Left lung (tissue), 10 donors: ENCODE measurements around the gene RNU1-1. TPM values are rescaled to one million over a fixed set of nuclear protein-coding genes. Genes with fewer than 3 reads are reported as not detected.
"Not testable (repeated sequence)": the region's sequence is repeated elsewhere in the genome, so short reads cannot be mapped to it uniquely, and the experiment has no call there.

Experiments used
- ATAC-seq: fragments of 200-7000 bp; cut with Tn5 transposase; one replicate; pipeline ENCODE4 v1.9.1; 2020; ENCODE audit warnings: moderate library complexity
- DNase-seq, 4 donors: peaks; one replicate each; pipeline ENCODE4 v3.0.0-alpha.2; 2013 to 2020
- H3K27ac ChIP-seq, 2 donors: fragments of 200-600 bp; sonication (generic) in 1 of 2; one replicate each; pipeline versions ENCODE4 v1.5.0 to v1.8.0; 2020 to 2021
- H3K27me3 ChIP-seq, 2 donors: fragments of 200-600 bp; sonication (generic) in 1 of 2; one replicate each; pipeline versions ENCODE4 v1.5.0 to v1.8.0; 2020 to 2021
- H3K36me3 ChIP-seq, 2 donors: fragments of 200-600 bp; sonication (generic) in 1 of 2; one replicate each; pipeline versions ENCODE4 v1.5.0 to v1.8.0; 2020 to 2021
- H3K4me1 ChIP-seq, 2 donors: fragments of 200-600 bp; one replicate each; pipeline ENCODE4 v1.8.0; 2021
- H3K4me3 ChIP-seq, 2 donors: fragments of 200-600 bp; sonication (generic) in 1 of 2; one replicate each; pipeline versions ENCODE4 v1.5.0 to v1.8.0; 2020 to 2021; ENCODE audit warnings: mild to moderate bottlenecking in 1 of 2
- H3K9me3 ChIP-seq, 2 donors: fragments of 200-600 bp; sonication (generic) in 1 of 2; one replicate each; pipeline versions ENCODE4 v1.5.0 to v1.8.0; 2020 to 2021
- intact Hi-C, 2 donors: fragments of 100-400 bp; cut with DNase I; formaldehyde crosslinking; loops; one replicate each; pipeline versions ENCODE4 v1.11.2 to v1.14.2; 2022
- polyA plus RNA-seq, 6 donors: library from polyadenylated mRNA; unstranded; fragments of 120-200 nt; gene quantifications; one replicate each; pipeline ENCODE4 v1.2.1, GENCODE V29; 2013; ENCODE audit not compliant: insufficient read length in 6 of 6
- total RNA-seq, 2 donors: library from RNA; stranded (reverse); fragmentation: NEBNext Ultra II Directional; extraction: Animal tissue kit (Norgen Biotek cat#: 25700); gene quantifications; one replicate each; pipeline ENCODE4 v1.2.1, GENCODE V29; 2021
- TF ChIP-seq, protein P1 (sequence below), 2 donors: fragments of 200-600 bp; sonication (generic) in 1 of 2; IDR thresholded peaks; one replicate each; pipeline versions ENCODE4 v1.5.0 to v1.8.0; 2021; ENCODE audit warnings: antibody characterized with exemption in 2 of 2
- donor health status: DM: no; HTN: yes; CAD: no.
- donor health status: DM: no; HTN: no; CAD: no.

RNU1-1 gene
- total and polyA plus RNA-seq, 8 donors: 1.5 to 3,444 (median 2.8) TPM

DNA sequence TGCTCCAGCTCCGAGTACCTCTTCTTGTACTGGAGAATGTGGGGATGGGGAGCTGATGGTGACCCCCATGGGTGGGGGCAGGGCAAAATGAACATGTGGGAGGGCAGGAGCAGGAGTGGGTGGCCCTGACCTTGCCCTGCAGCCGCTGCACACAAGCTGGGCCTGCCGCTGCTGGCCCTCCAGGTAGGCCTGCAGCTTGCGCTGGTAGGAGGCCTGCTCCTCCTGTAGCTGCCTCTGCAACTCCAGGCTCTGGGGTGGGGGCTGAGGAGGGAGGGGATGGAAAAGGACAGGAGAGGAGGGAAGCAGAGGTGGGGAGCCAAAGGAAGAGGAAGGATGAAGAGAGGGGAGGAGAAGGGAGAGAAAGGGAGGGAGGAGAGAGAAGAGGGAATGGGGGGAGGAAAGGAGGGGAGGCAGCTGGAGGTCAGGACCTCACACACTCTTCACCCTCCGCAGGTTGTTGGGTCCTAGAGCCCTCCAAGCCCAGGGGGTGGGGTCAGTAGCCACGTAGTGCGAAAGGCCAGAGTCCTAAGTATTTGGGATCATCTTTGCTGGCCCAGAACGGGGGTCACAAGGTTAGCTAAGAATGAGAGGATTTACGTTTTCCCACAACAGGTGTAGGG is 22.9 kb downstream of the RNU1-1 start:
- intact Hi-C loops: no loop called here
- TF ChIP-seq, protein P1, sequence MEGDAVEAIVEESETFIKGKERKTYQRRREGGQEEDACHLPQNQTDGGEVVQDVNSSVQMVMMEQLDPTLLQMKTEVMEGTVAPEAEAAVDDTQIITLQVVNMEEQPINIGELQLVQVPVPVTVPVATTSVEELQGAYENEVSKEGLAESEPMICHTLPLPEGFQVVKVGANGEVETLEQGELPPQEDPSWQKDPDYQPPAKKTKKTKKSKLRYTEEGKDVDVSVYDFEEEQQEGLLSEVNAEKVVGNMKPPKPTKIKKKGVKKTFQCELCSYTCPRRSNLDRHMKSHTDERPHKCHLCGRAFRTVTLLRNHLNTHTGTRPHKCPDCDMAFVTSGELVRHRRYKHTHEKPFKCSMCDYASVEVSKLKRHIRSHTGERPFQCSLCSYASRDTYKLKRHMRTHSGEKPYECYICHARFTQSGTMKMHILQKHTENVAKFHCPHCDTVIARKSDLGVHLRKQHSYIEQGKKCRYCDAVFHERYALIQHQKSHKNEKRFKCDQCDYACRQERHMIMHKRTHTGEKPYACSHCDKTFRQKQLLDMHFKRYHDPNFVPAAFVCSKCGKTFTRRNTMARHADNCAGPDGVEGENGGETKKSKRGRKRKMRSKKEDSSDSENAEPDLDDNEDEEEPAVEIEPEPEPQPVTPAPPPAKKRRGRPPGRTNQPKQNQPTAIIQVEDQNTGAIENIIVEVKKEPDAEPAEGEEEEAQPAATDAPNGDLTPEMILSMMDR (IDR thresholded peaks at IDR 0.05): no peak
- Histone ChIP-seq H3K4me1 (no peaks in the 10 kb centered on the region), H3K27ac (no peak overlapping the region), H3K4me3 (no peak overlapping the region), H3K36me3 (peaks cover 0 to 20% of the 10 kb centered on the region in 2 donors), H3K27me3 (no peaks in the 10 kb centered on the region), H3K9me3 (no peaks in the 10 kb centered on the region)
- no peak for DNase-seq
- ATAC-seq: no peak

GRCh38 chr1:16489195-16489880 is 24.7 kb downstream of the RNU1-1 start:
- H3K36me3 ChIP-seq: peaks cover 0 to 39% of the 10 kb centered on the region in 2 donors
- DNase-seq, H3K4me3 ChIP-seq, H3K4me1 ChIP-seq, H3K9me3 ChIP-seq, H3K27me3 ChIP-seq, H3K27ac ChIP-seq, intact Hi-C loops, ATAC-seq: not testable (repeated sequence)

GRCh38 chr1:16487011-16487410 is 27.1 kb downstream of the RNU1-1 start:
- H3K4me3 ChIP-seq, H3K27ac ChIP-seq, intact Hi-C loops, H3K27me3 ChIP-seq, ATAC-seq, DNase-seq, H3K4me1 ChIP-seq, H3K9me3 ChIP-seq: not testable (repeated sequence)
- peaks cover 0 to 59% of the 10 kb centered on the region in 2 donors for H3K36me3 ChIP-seq

GRCh38 chr1:16486316-16486715 is 27.8 kb downstream of the RNU1-1 start:
- H3K27me3 ChIP-seq, H3K9me3 ChIP-seq, intact Hi-C loops, H3K27ac ChIP-seq, DNase-seq, H3K4me1 ChIP-seq, ATAC-seq, H3K4me3 ChIP-seq: not testable (repeated sequence)
- H3K36me3 ChIP-seq: peaks cover 0 to 66% of the 10 kb centered on the region in 2 donors

DNA sequence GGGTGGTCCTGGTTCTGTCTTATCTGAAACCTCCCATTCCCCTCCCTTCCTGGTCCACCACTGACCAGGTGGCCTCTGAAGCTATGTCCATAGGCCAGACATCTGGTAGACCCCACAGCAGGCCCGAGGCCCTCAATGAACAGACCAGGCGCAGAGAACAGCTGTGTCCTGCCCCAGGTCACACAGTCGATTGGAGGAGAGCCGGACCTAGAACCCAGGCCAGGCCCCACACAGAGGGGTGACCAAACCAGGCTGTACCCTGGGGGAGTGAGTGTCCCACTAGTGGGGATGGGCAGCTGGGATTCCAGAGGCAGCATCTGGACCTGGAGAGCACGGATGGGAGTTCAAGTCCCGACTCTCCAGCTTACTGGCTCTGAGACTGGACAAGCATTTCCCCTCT is 29.2 kb downstream of the RNU1-1 start:
- no peaks in the 10 kb centered on the region for H3K4me1 ChIP-seq
- TF ChIP-seq, protein P1 (IDR thresholded peaks at IDR 0.05): no peak
- no peak for ATAC-seq
- H3K4me3 ChIP-seq: no peak overlapping the region
- DNase-seq: no peak
- H3K36me3 ChIP-seq: peaks cover 0 to 79% of the 10 kb centered on the region in 2 donors
- intact Hi-C loops: no loop called here
- no peaks in the 10 kb centered on the region for H3K27me3 ChIP-seq
- H3K9me3 ChIP-seq: no peaks in the 10 kb centered on the region
- no peak overlapping the region for H3K27ac ChIP-seq

DNA sequence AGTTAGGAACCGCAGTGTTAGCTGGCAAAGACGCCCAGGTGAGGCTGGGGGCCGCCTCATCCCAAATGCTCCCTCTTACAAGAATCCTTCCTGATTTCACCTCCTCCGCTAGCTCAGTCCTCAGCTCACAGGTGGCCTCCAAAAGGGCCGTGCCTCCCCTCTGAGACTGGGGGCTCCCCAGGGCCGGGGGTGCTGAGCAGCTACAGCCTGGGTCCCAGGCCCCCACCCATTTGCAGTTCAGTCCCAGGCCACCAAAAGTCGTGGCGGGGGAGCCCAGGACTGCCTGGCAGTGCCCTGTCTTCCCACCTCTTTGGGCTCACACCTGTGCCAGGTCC is 29.6 kb downstream of the RNU1-1 start:
- ATAC-seq (no peak), DNase-seq (no peak)
- H3K27ac ChIP-seq: no peak overlapping the region
- H3K4me1 ChIP-seq: no peaks in the 10 kb centered on the region
- H3K36me3 ChIP-seq: peaks cover 0 to 78% of the 10 kb centered on the region in 2 donors
- H3K4me3 ChIP-seq: no peak overlapping the region
- H3K9me3 ChIP-seq: no peaks in the 10 kb centered on the region
- TF ChIP-seq, protein P1 (IDR thresholded peaks at IDR 0.05): no peak
- intact Hi-C loops: no loop called here
- H3K27me3 ChIP-seq: no peaks in the 10 kb centered on the region

- intact Hi-C loops, DNase-seq, H3K4me3 ChIP-seq, H3K9me3 ChIP-seq, ATAC-seq, H3K4me1 ChIP-seq, H3K27ac ChIP-seq, H3K27me3 ChIP-seq: not testable (repeated sequence)
- H3K36me3 ChIP-seq: peaks cover 0 to 74% of the 10 kb centered on the region in 2 donors
These were observed 30.2 kb downstream of the RNU1-1 start for GRCh38 chr1:16483639-16484500.

DNA sequence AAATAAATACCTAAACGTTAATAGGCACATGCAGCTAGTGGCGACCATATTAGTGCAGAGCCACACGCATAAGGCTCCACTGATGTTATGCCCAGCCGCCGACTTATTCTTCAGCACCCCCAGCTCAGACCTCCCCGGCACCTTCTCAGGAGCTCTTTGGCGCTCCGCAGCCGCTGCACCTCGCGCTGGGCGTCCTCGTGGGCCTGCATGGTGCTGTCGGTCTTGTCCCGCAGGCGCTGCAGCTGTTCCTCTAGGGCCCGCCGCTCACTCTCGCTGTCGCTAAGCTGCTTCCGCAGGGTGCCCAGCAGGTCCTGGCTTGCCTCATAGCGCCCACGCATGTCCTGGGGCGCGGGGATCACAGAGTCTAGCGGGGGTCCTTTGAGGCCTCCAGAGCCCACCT is 30.9 kb downstream of the RNU1-1 start:
- H3K4me1 ChIP-seq, ATAC-seq, H3K9me3 ChIP-seq, DNase-seq, H3K27me3 ChIP-seq, H3K27ac ChIP-seq, H3K4me3 ChIP-seq, intact Hi-C loops: not testable (repeated sequence)
- H3K36me3 ChIP-seq: peaks cover 0 to 80% of the 10 kb centered on the region in 2 donors
